ENCODE measurements around the gene GGN. TPM values are rescaled to one million over a fixed set of nuclear protein-coding genes. Genes with fewer than 3 reads are reported as not detected.

Gene GGN
- total RNA-seq, 1 experiment from 2014 or later: 1.4 TPM

DNA sequence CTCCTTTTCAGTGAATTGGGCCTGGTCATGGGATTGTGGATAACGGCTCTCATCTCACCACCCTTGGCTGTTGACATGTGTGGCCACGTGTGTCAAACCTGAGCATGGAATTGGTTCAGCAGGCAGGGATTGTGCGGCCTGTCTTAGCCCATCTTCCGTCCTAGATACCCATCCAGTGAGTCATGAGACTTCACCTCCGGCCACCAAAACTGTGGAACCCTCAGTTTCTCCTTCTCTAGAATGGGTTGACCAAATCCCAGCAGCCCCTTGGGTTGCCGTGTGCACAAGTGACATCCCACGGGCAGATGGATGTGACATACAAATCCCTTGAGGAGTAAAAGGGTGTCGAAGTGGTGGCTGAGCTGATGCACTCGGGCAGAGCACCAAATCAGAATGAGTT lies 6.7 kb downstream of the GGN start:
- no peak overlapping the region for H3K4me3 Mint-ChIP-seq (ENCODE audit: unreplicated experiment)
- H3K4me1 Mint-ChIP-seq (ENCODE audit: insufficient read depth, unreplicated experiment): peaks cover 7% of the 10 kb centered on the region
- H3K27me3 Mint-ChIP-seq (ENCODE audit: insufficient read depth, unreplicated experiment): no peaks in the 10 kb centered on the region
- H3K9me3 Mint-ChIP-seq (ENCODE audit: unreplicated experiment): no peaks in the 10 kb centered on the region
- no TSS peak for BruUV-seq (replicated peaks)
- DNase-seq (ENCODE audit: unreplicated experiment): no peak
- TF ChIP-seq, protein P1, sequence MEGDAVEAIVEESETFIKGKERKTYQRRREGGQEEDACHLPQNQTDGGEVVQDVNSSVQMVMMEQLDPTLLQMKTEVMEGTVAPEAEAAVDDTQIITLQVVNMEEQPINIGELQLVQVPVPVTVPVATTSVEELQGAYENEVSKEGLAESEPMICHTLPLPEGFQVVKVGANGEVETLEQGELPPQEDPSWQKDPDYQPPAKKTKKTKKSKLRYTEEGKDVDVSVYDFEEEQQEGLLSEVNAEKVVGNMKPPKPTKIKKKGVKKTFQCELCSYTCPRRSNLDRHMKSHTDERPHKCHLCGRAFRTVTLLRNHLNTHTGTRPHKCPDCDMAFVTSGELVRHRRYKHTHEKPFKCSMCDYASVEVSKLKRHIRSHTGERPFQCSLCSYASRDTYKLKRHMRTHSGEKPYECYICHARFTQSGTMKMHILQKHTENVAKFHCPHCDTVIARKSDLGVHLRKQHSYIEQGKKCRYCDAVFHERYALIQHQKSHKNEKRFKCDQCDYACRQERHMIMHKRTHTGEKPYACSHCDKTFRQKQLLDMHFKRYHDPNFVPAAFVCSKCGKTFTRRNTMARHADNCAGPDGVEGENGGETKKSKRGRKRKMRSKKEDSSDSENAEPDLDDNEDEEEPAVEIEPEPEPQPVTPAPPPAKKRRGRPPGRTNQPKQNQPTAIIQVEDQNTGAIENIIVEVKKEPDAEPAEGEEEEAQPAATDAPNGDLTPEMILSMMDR (IDR thresholded peaks at IDR 0.05; ENCODE audit: unreplicated experiment): no peak
- intact Hi-C loops (cut with micrococcal nuclease): no loop called here
- ChIA-PET POLR2A (no interaction called here), CTCF (interaction anchor here (0.9 kb wide), 1 partner anchor 116 kb away, joined by 4 read pairs; no protein-coding TSS in a partner anchor)
- peaks cover 72% of the 10 kb centered on the region for H3K36me3 Mint-ChIP-seq (ENCODE audit: insufficient read depth, unreplicated experiment)
- no peak overlapping the region for H3K27ac Mint-ChIP-seq (ENCODE audit: low read depth, unreplicated experiment)

DNA sequence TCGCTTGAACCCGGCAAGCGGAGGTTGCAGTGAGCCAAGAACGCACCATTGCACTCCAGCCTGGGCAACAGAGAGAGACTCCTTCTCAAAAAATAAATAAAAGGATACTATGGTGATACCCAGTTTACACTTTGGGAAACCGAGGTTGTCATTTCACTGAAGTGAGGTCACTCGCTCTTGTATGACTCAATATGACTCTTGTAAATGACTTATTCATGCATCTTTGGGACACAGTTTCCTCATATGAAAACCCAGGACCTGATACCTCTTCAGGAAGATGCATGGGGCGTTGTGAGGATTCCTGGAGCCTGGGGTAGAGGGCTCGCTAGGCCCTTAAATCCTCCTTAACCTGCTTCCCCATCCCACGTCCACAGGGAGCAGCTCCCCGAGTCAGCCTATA lies 9.0 kb downstream of the GGN start:
- CTCF ChIA-PET: interaction anchor here (0.6 kb wide), 1 partner anchor 497 kb away, joined by 3 read pairs; no protein-coding TSS in a partner anchor
- H3K9me3 Mint-ChIP-seq (ENCODE audit: unreplicated experiment): no peaks in the 10 kb centered on the region
- TF ChIP-seq, protein P1 (IDR thresholded peaks at IDR 0.05; ENCODE audit: unreplicated experiment): no peak

DNA sequence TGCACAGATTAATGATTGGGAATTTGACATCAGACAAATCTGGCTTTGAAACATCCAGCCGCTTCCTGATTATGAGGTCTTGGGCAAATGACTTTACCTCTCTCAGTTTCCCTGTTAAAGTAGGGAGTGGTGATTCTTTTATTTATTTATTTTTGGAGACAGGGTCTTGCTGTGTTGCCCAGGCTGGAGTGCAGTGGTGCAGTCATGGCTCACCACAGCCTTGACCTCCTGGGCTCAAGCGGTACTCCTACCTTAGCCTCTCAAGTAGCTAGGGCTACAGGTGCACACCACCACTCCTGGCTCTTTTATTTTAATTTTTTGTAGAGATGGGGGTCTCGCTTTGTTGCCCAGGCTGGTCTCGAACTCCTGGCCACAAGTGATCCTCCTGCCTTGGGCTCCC lies 10.8 kb downstream of the GGN start:
- intact Hi-C loops (cut with micrococcal nuclease): no loop called here
- no TSS peak for BruUV-seq (replicated peaks)
- ChIA-PET POLR2A (interaction anchor here (0.7 to 1.4 kb wide), 2 partner anchors 10 to 67 kb away, joined by 3 to 4 read pairs; partner anchors contain the start of gene GGN), CTCF (interaction anchor here (0.6 to 1.6 kb wide), 2 partner anchors 132 to 140 kb away, joined by 3 to 7 read pairs; no protein-coding TSS in a partner anchor)
- H3K27me3 Mint-ChIP-seq (ENCODE audit: insufficient read depth, unreplicated experiment): no peaks in the 10 kb centered on the region
- H3K4me3 Mint-ChIP-seq (ENCODE audit: unreplicated experiment): peak overlapping the region; percentile 84
- peaks cover 19% of the 10 kb centered on the region for H3K4me1 Mint-ChIP-seq (ENCODE audit: insufficient read depth, unreplicated experiment)
- TF ChIP-seq, protein P1 (IDR thresholded peaks at IDR 0.05; ENCODE audit: unreplicated experiment): no peak
- DNase-seq (ENCODE audit: unreplicated experiment): no peak
- peak overlapping the region; percentile 63 for H3K27ac Mint-ChIP-seq (ENCODE audit: low read depth, unreplicated experiment)
- H3K36me3 Mint-ChIP-seq (ENCODE audit: insufficient read depth, unreplicated experiment): peaks cover 53% of the 10 kb centered on the region
- H3K9me3 Mint-ChIP-seq (ENCODE audit: unreplicated experiment): no peaks in the 10 kb centered on the region

More for the DNA sequence above, 9.0 kb downstream of the GGN start:
- H3K27ac Mint-ChIP-seq (ENCODE audit: low read depth, unreplicated experiment): no peak overlapping the region
- no peak overlapping the region for H3K4me3 Mint-ChIP-seq (ENCODE audit: unreplicated experiment)
- no peaks in the 10 kb centered on the region for H3K27me3 Mint-ChIP-seq (ENCODE audit: insufficient read depth, unreplicated experiment)
- POLR2A ChIA-PET: no interaction called here
- peaks cover 19% of the 10 kb centered on the region for H3K4me1 Mint-ChIP-seq (ENCODE audit: insufficient read depth, unreplicated experiment)
- DNase-seq (ENCODE audit: unreplicated experiment): no peak
- no TSS peak for BruUV-seq (replicated peaks)
- intact Hi-C loops (cut with micrococcal nuclease): no loop called here
- peaks cover 71% of the 10 kb centered on the region for H3K36me3 Mint-ChIP-seq (ENCODE audit: insufficient read depth, unreplicated experiment)

DNA sequence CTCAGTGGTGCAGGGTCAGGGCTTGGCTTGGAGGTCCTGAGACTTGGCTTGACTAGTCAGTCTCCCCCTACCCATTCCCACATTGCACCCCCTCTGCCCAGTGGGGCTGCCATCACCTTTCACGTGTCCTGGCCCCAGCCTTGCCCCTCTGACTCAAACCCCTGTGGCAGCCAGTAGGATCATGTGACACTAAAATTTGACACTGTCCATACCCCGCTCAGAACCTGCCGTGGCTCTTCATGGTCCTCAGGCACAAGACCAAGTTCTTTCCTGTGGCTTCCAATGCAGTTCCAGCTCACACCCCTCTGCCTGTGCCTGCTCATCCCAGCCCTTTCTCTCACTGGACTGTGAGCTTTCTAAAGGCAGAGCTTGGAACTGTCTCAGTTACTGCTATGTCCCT lies 11.3 kb downstream of the GGN start:
- peaks cover 48% of the 10 kb centered on the region for H3K36me3 Mint-ChIP-seq (ENCODE audit: insufficient read depth, unreplicated experiment)
- H3K27ac Mint-ChIP-seq (ENCODE audit: low read depth, unreplicated experiment): peak overlapping the region; percentile 63
- H3K27me3 Mint-ChIP-seq (ENCODE audit: insufficient read depth, unreplicated experiment): no peaks in the 10 kb centered on the region
- intact Hi-C loops (cut with micrococcal nuclease): no loop called here
- DNase-seq (ENCODE audit: unreplicated experiment): no peak
- no TSS peak for BruUV-seq (replicated peaks)
- CTCF ChIA-PET: interaction anchor here (0.9 to 1.6 kb wide), 4 partner anchors 8 to 131 kb away, joined by 3 to 8 read pairs (median 5); partner anchors contain the start of gene FAM98C
- H3K9me3 Mint-ChIP-seq (ENCODE audit: unreplicated experiment): no peaks in the 10 kb centered on the region
- TF ChIP-seq, protein P1 (IDR thresholded peaks at IDR 0.05; ENCODE audit: unreplicated experiment): no peak
- H3K4me1 Mint-ChIP-seq (ENCODE audit: insufficient read depth, unreplicated experiment): peaks cover 19% of the 10 kb centered on the region
- POLR2A ChIA-PET: interaction anchor here (1.3 to 3.8 kb wide), 5 partner anchors 12 to 477 kb away, joined by 6 to 49 read pairs (median 37); partner anchors contain the start of genes C19orf33, CATSPERG, GGN and SPINT2
- H3K4me3 Mint-ChIP-seq (ENCODE audit: unreplicated experiment): peak overlapping the region; percentile 84
